ENCODE results near the gene SORCS2. TPM values are rescaled to one million over a fixed set of nuclear protein-coding genes. Genes with fewer than 3 reads are reported as not detected.

SORCS2 gene
- polyA plus RNA-seq, 4 donors: 6.7 to 9.8 (median 8.7) TPM

DNA sequence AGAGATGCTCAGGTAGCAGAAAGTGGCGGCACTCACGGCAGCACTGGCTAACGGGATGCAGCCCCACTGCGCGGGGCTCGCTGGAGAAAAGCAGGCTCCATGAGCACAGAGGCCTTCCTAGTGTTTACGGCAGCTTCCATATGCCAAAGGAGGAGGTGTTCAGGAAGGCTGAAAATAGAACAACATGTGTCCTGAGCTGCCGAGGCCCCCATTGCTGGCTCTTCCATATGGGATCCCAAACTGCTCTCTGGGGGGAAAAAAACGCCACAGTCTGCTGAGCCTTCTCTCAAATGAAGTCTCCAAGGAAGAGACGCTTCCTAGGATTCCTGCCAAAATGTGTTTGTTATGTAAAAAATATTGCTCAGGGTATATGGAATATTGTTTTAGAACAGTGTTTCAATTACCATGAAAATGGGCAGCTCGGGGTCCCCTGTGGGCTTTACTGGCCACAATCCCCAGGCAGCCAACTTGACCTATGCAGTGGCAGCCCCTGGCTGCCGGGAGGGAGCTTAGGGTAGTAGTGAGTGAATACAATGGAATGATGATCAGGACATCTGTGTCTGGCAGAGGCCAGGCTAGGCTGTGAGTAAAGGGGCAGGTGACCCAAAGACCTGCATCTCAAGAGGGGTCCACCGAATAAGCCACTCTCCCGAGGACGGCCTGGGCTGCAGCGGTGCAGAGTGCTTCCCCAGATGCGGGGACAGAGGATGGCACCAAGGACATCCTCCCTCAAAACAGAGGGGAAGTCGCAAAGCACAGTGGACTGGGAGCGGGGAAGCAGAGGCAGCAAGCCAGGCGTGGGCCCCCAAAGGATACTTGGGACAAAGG is 577.3 kb downstream of the SORCS2 start:
- DNase-seq (ENCODE audit: low read depth in 4 of 4, low spot score in 3 of 4): no peak

DNA sequence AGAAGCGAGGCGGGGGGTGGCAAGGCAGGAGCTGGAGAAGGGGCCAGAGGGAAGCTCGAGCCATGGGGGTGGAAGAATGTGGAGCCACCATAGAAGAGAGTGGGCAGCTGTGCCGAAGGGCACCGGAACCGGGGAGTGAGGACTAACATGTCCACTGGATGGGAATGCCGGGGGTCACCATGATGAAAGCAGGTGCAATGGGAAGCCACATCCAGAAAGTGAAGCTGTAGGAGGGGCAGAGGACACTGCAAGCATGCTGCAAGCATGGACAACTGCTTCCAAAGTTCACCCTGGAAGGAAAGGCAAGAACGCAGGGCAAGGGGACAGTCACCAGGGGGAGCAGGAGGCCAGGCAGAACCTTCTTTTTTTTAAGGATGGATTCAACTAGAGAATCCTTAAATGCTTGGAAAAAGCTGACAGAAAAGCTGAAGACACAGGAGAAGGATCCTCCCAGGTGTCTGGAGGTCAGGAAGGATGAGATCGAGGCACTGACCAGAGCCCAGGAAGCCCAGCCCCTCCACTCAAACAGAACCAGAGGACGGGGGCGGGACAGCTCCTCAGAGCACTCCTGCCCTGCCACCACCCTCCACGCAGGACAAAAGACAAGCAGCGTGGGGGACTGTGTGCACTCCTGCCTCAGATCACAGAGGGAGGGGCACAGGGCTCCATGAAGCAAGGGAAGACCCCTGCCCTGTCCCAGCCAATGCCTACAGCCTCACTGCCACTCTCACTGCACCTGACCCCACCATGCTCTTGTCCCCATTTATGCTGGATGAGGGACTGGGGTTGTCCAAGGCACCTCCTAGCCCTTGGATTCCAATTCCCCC is 578.1 kb downstream of the SORCS2 start:
- no peak for DNase-seq (ENCODE audit: low read depth in 4 of 4, low spot score in 3 of 4)

DNA sequence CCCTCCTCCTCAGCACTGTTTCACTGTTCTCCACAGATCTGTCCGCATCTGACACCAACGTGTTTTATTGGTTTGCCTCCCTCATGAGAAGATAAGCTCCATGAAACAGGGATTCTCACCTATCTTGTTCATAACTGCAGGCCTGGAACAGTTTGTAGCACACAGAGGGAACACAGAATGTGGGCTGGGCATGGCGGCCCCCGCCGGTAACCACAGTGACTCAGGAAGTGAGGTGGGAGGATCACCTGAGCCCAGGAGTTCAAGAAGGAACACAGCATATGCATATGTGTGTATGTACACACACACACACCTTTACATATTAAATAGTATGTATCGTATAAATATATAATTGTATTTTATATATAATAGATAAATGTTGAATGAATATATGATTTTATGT is 578.7 kb downstream of the SORCS2 start:
- DNase-seq (ENCODE audit: low read depth in 4 of 4, low spot score in 3 of 4): no peak

DNA sequence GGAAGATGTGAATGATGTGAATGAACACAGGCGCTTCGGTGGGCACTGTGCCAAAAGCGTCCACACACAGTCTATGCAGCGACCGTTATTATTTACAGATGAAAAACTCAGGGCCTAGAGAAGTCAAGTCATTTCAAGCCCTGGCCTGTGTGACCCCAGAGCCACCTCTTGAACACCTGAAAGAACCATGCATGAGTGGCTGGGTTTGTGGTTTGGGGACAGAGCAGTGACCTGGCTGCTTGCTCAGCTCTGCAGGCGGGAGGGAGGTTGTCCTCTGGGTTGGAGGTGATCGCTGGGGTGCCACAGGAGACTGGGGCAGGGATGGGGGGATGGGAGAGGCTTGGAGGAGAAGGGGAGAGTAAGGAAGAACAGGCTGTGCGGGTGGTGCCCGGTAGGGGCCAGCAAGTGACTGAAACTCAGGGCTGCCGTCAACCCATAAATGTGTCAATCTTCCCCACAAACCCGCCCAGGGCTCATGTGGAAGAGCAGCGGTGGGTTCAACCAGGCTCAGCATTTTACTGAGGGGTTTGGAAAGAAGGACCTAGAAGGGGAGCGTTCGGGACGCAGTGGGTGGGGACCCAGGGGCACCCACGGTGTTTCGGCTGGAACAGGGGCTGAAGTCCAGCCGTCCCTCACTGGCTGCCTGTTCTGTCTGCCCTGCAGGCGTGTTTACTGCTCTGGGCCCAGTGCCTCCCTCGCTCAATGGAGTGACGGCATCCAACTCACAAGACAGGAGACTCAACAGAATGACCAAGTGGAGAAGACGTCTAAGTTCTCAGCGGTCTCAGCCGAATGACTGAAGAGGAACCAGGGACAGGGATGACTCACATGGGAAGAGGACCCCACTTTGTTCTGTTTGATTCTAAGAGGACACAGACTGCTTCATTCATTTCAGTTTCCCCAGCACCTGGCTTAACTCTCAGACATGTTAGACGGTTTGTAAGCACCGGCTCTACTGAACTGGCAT is 579.5 kb downstream of the SORCS2 start:
- DNase-seq (ENCODE audit: low read depth in 4 of 4, low spot score in 3 of 4): no peak

DNA sequence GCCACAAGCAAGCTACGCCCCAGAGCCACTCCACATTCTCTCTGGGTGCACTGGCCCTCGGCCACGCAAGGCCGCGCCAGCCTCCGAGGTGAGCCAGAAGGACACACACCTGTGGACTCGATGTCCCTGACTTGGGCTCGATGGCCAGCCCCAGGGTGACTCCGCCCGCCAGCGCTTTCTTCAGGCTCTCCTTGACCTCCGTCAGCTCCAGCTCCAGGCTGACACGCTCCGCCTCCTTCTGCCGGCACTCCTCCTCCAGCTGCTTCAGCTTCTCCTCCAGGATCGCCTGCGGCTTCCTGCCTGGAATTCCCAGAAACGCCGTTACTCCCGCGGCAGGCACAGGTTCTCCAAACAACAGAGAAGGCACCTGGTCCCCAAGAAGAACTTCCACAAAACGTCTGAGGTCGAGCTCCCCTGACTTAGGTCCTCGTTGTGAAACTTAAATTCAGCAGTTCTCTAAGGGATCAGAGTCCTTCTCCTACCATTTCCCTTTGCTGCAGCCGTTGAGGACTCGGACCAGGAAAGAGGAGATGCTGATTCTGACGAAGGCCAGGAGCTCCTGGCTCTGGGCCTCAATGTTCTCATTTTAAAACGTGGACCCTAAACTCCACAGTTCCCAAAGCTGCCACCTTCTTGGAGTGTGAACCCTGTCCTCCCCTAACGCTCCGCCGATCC is 580.5 kb downstream of the SORCS2 start:
- DNase-seq (ENCODE audit: low read depth in 4 of 4, low spot score in 3 of 4): no peak

GRCh38 chr4:7773401-7774180 is 581.3 kb downstream of the SORCS2 start:
- no peak for DNase-seq (ENCODE audit: low read depth in 4 of 4, low spot score in 3 of 4)

GRCh38 chr4:7774301-7775294 is 582.3 kb downstream of the SORCS2 start:
- no peak for DNase-seq (ENCODE audit: low read depth in 4 of 4, low spot score in 3 of 4)

DNA sequence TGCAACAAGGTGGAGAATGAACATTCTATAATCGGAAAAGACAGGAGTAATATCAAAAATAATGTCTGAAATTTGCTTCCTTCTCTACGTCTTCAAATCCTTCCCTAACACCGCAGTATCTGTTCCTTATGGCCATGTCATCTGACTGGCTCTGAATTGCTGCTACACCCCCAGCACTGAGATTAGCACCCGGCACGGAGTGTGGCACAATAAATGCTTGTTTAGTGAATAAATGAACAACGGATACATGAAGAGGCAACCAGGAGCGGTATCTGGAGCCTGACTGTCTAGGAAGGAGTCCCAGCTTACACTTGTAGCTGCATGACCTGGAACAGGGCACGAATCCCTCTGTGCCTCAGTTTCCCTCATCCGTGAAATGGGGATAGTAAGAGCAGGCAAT is 583.1 kb downstream of the SORCS2 start:
- DNase-seq (ENCODE audit: low read depth in 4 of 4, low spot score in 3 of 4): no peak

GRCh38 chr4:7777017-7777710 is 584.8 kb downstream of the SORCS2 start:
- no peak for DNase-seq (ENCODE audit: low read depth in 4 of 4, low spot score in 3 of 4)

- DNase-seq (ENCODE audit: low read depth in 4 of 4, low spot score in 3 of 4): no peak
These were observed 585.7 kb downstream of the SORCS2 start for GRCh38 chr4:7777871-7778509.

DNA sequence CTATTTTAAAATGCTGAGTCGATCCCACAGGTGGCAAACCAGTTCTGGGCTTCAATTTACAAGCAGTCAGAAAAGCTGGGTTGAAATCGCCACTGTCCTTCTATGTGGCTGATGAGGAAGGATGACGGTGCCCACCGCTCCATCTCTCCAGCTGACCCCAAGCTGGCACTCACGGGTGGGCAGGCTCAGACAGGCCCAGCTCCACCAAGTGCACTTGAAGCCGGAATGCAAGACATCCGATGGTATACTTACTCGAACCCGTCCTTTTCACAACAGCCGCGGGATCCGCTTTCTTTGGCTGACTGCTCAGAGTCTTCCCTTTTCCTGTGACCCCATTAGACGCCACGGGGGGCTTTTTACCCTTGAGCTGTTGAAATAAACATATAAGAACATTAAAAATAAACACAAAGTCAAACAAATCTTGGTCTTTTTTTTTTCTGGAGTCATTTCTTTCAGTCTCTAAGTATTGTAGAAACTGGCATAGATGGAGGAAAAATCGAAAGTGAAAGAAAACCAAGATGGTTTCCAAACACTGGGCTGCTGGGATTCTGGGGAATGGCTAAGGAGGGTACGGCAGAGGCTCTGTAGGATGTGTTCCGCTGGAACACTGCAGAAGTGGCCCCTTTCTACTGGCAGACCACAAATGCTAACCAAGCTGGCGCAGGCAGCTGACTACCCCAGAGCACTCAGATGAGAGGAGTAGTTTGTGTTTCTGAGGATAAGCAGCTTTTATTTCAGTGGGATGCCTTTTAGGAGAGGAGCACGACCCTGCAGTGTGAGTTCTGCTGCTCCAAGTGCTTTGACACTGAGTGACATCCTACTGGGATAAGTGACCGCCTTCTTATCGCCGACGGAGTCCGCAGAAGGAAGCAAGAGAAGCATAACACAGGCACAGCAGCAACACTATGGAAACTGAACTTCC is 586.4 kb downstream of the SORCS2 start:
- DNase-seq (ENCODE audit: low read depth in 4 of 4, low spot score in 3 of 4): no peak

DNA sequence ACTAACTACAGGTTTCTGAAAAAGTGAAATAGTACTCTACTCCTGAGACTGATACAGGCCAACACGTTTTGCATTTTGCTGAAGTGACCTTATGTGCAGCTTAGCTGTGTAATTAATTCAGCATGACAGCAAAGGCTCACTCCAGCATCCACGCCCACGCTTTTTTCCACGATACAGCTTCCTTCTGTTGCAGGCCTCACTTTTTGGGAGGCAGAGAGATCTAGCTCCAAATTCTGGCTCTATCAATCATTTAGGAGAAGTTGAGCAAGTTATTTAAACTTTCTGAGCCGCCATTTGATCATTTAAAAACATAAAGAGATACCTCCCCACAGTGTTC is 587.1 kb downstream of the SORCS2 start:
- DNase-seq (ENCODE audit: low read depth in 4 of 4, low spot score in 3 of 4): peak in 1 of 4 donors; percentile 56

- DNase-seq (ENCODE audit: low read depth in 4 of 4, low spot score in 3 of 4): no peak
These were observed 588.5 kb downstream of the SORCS2 start for GRCh38 chr4:7780751-7781348.

DNA sequence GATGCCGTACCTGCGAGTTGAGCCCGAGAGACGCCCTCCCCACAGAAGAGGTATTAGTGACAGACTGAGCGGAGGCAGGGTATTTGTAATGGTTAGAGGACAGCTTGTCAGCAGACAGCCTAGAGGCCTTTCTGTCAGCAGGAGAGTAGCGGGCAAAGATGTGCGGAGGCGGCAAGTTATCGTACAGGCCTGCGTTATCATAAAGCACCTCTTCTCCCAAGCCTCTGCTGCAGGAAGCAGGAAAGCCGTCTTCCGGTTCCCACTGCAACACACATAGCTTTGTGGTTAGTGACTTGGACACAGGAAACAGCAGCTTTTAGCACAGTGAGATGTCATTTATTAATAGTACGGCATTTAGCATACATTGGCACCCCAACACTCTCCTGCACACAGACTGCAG is 589.0 kb downstream of the SORCS2 start:
- no peak for DNase-seq (ENCODE audit: low read depth in 4 of 4, low spot score in 3 of 4)

GRCh38 chr4:7781993-7782392 is 589.7 kb downstream of the SORCS2 start:
- DNase-seq (ENCODE audit: low read depth in 4 of 4, low spot score in 3 of 4): no peak

DNA sequence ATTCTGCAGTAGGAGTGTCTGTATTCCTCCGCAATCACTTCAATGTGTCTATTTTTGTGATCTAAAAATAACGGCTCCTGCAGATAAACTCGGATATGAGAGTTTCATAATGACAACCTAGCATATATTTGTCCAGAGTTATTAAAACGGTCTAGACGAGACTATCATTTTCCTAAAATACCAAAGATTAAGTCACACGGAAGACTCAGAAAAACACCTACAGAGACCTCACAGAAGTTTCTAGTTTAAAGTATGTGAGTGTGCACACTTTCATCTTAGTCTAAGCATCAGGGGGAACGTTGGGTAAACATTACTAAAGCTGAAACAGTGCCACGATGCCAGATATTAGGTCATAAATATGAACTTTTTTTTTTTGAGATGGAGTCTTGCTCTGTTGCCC is 590.4 kb downstream of the SORCS2 start:
- no peak for DNase-seq (ENCODE audit: low read depth in 4 of 4, low spot score in 3 of 4)
